GM06990 (cell line): Measurements from ENCODE around the gene COA7.

Experiments
- DNase-seq: peaks from one replicate; pipeline ENCODE4 v3.0.0-alpha.2; 2011; ENCODE audit not compliant: insufficient read length; ENCODE audit errors: extremely low read depth
- H3K27me3 ChIP-seq: replicated peaks from 2 replicates; pipeline ENCODE4 v1.6.0; 2011; ENCODE audit warnings: low read length; ENCODE audit not compliant: control insufficient read depth, insufficient read depth
- H3K36me3 ChIP-seq: 2 replicates; pipeline ENCODE4 v1.5.1; 2011; ENCODE audit warnings: low read length; ENCODE audit not compliant: control insufficient read depth, insufficient read depth
- H3K4me3 ChIP-seq: replicated peaks from 2 replicates; pipeline ENCODE4 v1.5.1; 2011; ENCODE audit warnings: low read depth, mild to moderate bottlenecking, control low read depth, low read length
- CTCF ChIP-seq: IDR thresholded peaks from 2 replicates; pipeline ENCODE4 v1.5.1; 2011; ENCODE audit warnings: low read length, control low read depth, mild to moderate bottlenecking, inconsistent platforms; ENCODE audit not compliant: insufficient read depth, poor library complexity, severe bottlenecking

COA7 gene

GRCh38 chr1:52645261-52645660 is 52.9 kb downstream of the COA7 start:
- no peak for DNase-seq
- H3K27me3 ChIP-seq, result no peaks in the 10 kb centered on the region
- TF ChIP-seq CTCF, result no peak
- no peaks in the 10 kb centered on the region for H3K36me3 ChIP-seq
- H3K4me3 ChIP-seq, result no peak overlapping the region

GRCh38 chr1:52641307-52641706 is 56.8 kb downstream of the COA7 start:
- Histone ChIP-seq H3K27me3 (no peaks in the 10 kb centered on the region), H3K36me3 (no peaks in the 10 kb centered on the region), H3K4me3 (no peak overlapping the region)
- TF ChIP-seq CTCF, result no peak
- no peak for DNase-seq

GRCh38 chr1:52640697-52641096 is 57.5 kb downstream of the COA7 start:
- DNase-seq, result no peak
- Histone ChIP-seq H3K4me3 (no peak overlapping the region), H3K27me3 (no peaks in the 10 kb centered on the region), H3K36me3 (no peaks in the 10 kb centered on the region)
- TF ChIP-seq CTCF, result no peak

- no peak for TF ChIP-seq CTCF
- peaks cover 2% of the 10 kb centered on the region; the same call in 1 of the 2 replicates for H3K27me3 ChIP-seq
- H3K36me3 ChIP-seq, result no peaks in the 10 kb centered on the region
- no peak overlapping the region for H3K4me3 ChIP-seq
- no peak for DNase-seq
Observed at GRCh38 chr1:52637946-52638345, 60.2 kb downstream of the COA7 start.

- peak overlapping the region; percentile 3; the same call in 1 of the 2 replicates for H3K4me3 ChIP-seq
- peaks cover 2% of the 10 kb centered on the region; the same call in 1 of the 2 replicates for H3K27me3 ChIP-seq
- peak; percentile 79 for DNase-seq
- TF ChIP-seq CTCF, result no peak
- H3K36me3 ChIP-seq, result no peaks in the 10 kb centered on the region
Observed at GRCh38 chr1:52636721-52637695, 61.1 kb downstream of the COA7 start.
